Heart right ventricle (tissue), 16 donors: ENCODE results near the gene NEK10. TPM values are rescaled to one million over a fixed set of nuclear protein-coding genes. Genes with fewer than 3 reads are reported as not detected.

Source experiments
- ATAC-seq, 8 donors: fragments of 200-7000 bp; cut with Tn5 transposase; one replicate each; pipeline ENCODE4 v1.9.1; 2020; ENCODE audit warnings: mild to moderate bottlenecking in 8 of 8, moderate library complexity in 8 of 8, moderate number of reproducible peaks in 1 of 8
- DNase-seq, 2 donors: peaks; one replicate each; pipeline ENCODE4 v3.0.0-alpha.2; 2020
- H3K27ac ChIP-seq, 10 donors: fragments of 200-600 bp; sonication (generic) in 2 of 10; one replicate each; pipeline versions ENCODE4 v1.5.0 to v1.8.0; 2020 to 2022; ENCODE audit warnings: mild to moderate bottlenecking in 3 of 10
- H3K27me3 ChIP-seq, 7 donors: fragments of 200-600 bp; one replicate each; pipeline ENCODE4 v1.8.0; 2021 to 2022; ENCODE audit warnings: mild to moderate bottlenecking in 2 of 7
- H3K36me3 ChIP-seq, 9 donors: fragments of 200-600 bp; sonication (generic) in 1 of 9; one replicate each; pipeline versions ENCODE4 v1.5.0 to v1.8.0; 2020 to 2022; ENCODE audit warnings: mild to moderate bottlenecking in 2 of 9
- H3K4me1 ChIP-seq, 9 donors: fragments of 200-600 bp; sonication (generic) in 1 of 9; one replicate each; pipeline versions ENCODE4 v1.5.0 to v1.8.0; 2020 to 2022; ENCODE audit warnings: mild to moderate bottlenecking in 4 of 9
- H3K4me3 ChIP-seq, 10 donors: fragments of 200-600 bp; sonication (generic) in 2 of 10; one replicate each; pipeline versions ENCODE4 v1.5.0 to v1.8.0; 2020 to 2022; ENCODE audit warnings: mild to moderate bottlenecking in 7 of 10, moderate library complexity in 2 of 10
- H3K9me3 ChIP-seq, 11 donors: fragments of 200-600 bp in 10 of 11; sonication (generic) in 2 of 11; one replicate each; pipeline versions ENCODE4 v1.5.0 to v1.8.0; 2013 to 2022; ENCODE audit warnings: mild to moderate bottlenecking in 2 of 11, control low read depth in 1 of 11, moderate library complexity in 1 of 11
- WGBS, 2 donors: extraction: QIAGEN DNeasy Blood & Tissue Kit; methylation state at CpG; one replicate each; pipeline ENCODE4 v1.1.7; 2013; ENCODE audit warnings: inconsistent platforms in 1 of 2; 5-methylcytosine and 5-hydroxymethylcytosine counted together
- intact Hi-C, 10 donors: fragments of 100-400 bp; cut with DNase I; formaldehyde crosslinking; loops; one replicate each; pipeline versions ENCODE4 v1.11.1 to v1.14.2; 2022
- polyA plus RNA-seq, 2 donors: library from polyadenylated mRNA; stranded (reverse); fragments of 200-250 nt; gene quantifications; one replicate each; pipeline ENCODE4 v1.2.3, GENCODE V29; 2013
- total RNA-seq, 10 donors: library from RNA; stranded (reverse); fragmentation: NEBNext Ultra II Directional in 3 of 10; extraction: Animal tissue kit (Norgen Biotek cat#: 25700) in 3 of 10; gene quantifications; one replicate each; pipeline versions ENCODE4 v1.2.1 to v1.2.4, GENCODE V29; 2021 to 2023
- TF ChIP-seq, protein P1 (sequence below), 9 donors: fragments of 200-600 bp; sonication (generic) in 2 of 9; IDR thresholded peaks; one replicate each; pipeline versions ENCODE4 v1.5.0 to v1.8.0; 2021 to 2022; ENCODE audit warnings: antibody characterized with exemption in 9 of 9, mild to moderate bottlenecking in 5 of 9, moderate library complexity in 1 of 9
- donor health status: Arrhythmogenic right ventricular cardiomyopathy.
- donor health status: ischemic (EF 13 %, LVEDD 7.1; RV severe dilation, severe dysfunction).
- donor health status: healthy with polysubstance abuse.
- donor health status: DM: no; HTN: yes; CAD: no.
- donor health status: DM: no; HTN: no; CAD: no.
- donor health status: ischemic (EF 25% LVEDD 6.9; RV normal size, moderate dysfunction).
- donor health status: ischemic (EF 25% LVEDD 5.7; RV mildly dilated, moderate dysfunction).
- donor health status: healthy.
- donor health status: DM: yes; HTN: yes; CAD: no.
- donor health status: Ischemic cardiomyopathy.
- donor health status: ischemic (EF 35%, LVEDD 5.7; RV mildly dilated, moderate dysfunction).
- donor health status: nonischemic (EF 11% LVEDD 7.7; RV severe dilation, severe dysfunction).
- donor health status: DM: yes; HTN: yes; CAD: no.
- donor health status: PGD.
- donor health status: ischemic (EF 29% LVEDD 5.4; RV normal size, mild dysfunction).
- donor health status: nonischemic (EF 23%, LVEDD 6.1; RV moderate dilation, normal function).

NEK10 gene
- total and polyA plus RNA-seq, 12 donors, result 0.36 to 17.5 (median 7.8) TPM

DNA sequence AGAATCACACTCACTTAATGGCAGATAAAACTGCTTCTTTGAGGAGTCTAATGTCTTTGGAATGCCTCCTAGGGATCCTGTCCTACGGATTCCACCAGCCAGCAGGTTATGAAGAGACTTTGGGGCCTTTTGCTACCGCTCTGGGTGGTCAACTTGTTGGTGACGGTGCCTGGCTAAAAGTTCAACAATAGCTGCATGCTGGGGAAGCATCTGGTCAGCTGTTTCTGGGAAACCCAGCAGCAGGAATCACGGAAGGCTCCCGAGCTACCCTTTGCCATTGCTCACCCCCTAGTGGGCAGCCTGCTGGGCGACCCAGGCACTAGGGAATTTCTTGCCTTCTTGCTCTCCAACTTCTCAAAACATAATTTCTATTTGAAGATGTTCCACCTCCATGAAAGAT is 263.3 kb downstream of the NEK10 start:
- DNase-seq, result no peak
- no peak for ATAC-seq
- intact Hi-C loops, result no loop called here
- Histone ChIP-seq H3K36me3 (no peaks in the 10 kb centered on the region), H3K9me3 (no peaks in the 10 kb centered on the region), H3K4me3 (no peak overlapping the region), H3K4me1 (no peaks in the 10 kb centered on the region), H3K27ac (no peak overlapping the region), H3K27me3 (no peaks in the 10 kb centered on the region)
- TF ChIP-seq, protein P1, sequence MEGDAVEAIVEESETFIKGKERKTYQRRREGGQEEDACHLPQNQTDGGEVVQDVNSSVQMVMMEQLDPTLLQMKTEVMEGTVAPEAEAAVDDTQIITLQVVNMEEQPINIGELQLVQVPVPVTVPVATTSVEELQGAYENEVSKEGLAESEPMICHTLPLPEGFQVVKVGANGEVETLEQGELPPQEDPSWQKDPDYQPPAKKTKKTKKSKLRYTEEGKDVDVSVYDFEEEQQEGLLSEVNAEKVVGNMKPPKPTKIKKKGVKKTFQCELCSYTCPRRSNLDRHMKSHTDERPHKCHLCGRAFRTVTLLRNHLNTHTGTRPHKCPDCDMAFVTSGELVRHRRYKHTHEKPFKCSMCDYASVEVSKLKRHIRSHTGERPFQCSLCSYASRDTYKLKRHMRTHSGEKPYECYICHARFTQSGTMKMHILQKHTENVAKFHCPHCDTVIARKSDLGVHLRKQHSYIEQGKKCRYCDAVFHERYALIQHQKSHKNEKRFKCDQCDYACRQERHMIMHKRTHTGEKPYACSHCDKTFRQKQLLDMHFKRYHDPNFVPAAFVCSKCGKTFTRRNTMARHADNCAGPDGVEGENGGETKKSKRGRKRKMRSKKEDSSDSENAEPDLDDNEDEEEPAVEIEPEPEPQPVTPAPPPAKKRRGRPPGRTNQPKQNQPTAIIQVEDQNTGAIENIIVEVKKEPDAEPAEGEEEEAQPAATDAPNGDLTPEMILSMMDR (IDR thresholded peaks at IDR 0.05), result peak in 2 of 9 donors; percentile 6 to 17
- 79% methylated on average over 6 of the region's 6 CpGs for WGBS, 2 donors

DNA sequence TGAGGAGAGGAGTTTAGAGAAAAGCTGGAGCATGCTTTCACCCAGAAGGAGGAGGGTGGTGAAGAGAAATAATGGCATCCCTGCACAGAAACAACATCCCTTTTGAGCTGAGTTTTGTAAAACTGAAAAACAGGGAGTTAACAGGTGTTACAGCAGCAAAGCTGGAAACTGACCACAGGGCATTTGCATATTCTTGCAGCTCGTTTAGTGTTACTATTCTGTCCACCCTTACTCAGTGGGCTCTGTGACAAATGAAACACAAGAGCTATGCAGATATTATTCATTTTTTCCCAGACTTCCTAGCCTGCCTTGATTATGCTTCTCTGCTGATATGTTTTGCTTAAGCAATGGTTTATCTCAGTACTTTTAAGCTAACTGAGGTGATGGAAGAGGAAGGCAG is 272.0 kb downstream of the NEK10 start:
- no peaks in the 10 kb centered on the region for H3K36me3 ChIP-seq
- ATAC-seq, result no peak
- 50 to 72% methylated on average over 1 of the region's 1 CpG for WGBS, 2 donors

DNA sequence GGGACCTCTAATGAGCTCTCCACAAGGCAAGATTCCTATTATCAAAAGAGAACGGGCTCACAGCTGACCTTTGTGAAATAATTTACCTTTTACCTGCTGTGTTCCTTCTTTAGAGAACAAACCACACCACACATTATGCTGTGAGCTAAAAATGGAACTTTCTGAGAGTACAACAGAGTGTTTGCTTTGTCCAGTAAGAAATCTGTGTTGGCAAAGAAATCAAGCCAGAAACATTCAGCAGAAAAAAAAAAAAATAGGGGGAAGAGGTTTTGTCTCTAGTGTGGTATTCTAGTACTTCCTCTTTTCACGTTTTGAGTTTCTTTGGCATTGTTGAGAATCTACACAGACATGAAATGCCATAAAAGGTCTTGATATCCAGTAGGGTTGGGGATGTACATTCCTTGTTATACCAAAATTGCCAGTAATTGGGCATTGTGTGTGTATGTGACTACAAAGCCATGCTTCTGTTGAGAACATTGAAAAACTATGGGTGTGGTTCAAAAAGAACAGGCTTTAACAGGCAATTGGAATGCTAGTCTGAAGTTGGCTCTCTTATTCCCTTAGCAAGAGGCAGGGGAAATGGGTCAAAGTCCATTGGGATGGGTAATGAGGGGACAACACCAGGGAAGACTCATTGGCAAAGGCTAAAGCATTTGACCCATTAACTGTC is 273.5 kb downstream of the NEK10 start:
- Histone ChIP-seq H3K27me3 (no peaks in the 10 kb centered on the region), H3K9me3 (no peaks in the 10 kb centered on the region), H3K4me1 (peaks cover 0 to 15% (median 4%) of the 10 kb centered on the region in 9 donors), H3K27ac (no peak overlapping the region), H3K4me3 (no peak overlapping the region), H3K36me3 (no peaks in the 10 kb centered on the region)
- TF ChIP-seq, protein P1 (IDR thresholded peaks at IDR 0.05), result no peak
- intact Hi-C loops, result no loop called here
- WGBS, 2 donors, result 33 to 53% methylated on average over 2 of the region's 2 CpGs
- no peak for ATAC-seq
- no peak for DNase-seq

More for the DNA sequence above, 272.0 kb downstream of the NEK10 start:
- no peak for DNase-seq
- Histone ChIP-seq H3K9me3 (no peaks in the 10 kb centered on the region), H3K27me3 (no peaks in the 10 kb centered on the region), H3K4me1 (peaks cover 0 to 11% (median 0%) of the 10 kb centered on the region in 9 donors), H3K4me3 (no peak overlapping the region), H3K27ac (no peak overlapping the region)
- TF ChIP-seq, protein P1 (IDR thresholded peaks at IDR 0.05), result no peak
- intact Hi-C loops, result no loop called here

DNA sequence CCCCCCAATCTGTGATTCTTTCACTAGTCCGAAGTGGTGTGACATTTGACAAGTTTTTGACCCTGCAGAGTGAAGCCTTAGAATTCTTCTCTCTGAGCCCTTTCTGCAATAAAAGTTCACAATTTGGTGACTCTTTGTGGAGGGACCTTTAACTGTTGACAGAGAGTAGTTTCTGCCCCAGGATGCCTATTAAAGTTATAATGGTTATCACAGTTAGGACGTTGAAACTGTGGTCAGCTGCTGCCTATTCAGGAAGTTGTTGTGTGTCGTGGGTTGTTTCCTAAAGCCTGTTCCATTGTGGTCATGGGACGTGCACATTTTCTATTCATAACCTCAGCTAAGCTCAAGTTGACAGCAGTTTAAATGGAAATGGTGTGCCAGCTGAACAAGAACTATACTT is 274.5 kb downstream of the NEK10 start:
- intact Hi-C loops, result no loop called here
- DNase-seq (no peak), ATAC-seq (no peak)
- Histone ChIP-seq H3K36me3 (no peaks in the 10 kb centered on the region), H3K4me1 (peaks cover 0 to 24% (median 14%) of the 10 kb centered on the region in 9 donors), H3K4me3 (no peak overlapping the region), H3K27me3 (no peaks in the 10 kb centered on the region), H3K27ac (no peak overlapping the region), H3K9me3 (no peaks in the 10 kb centered on the region)
- TF ChIP-seq, protein P1 (IDR thresholded peaks at IDR 0.05), result no peak
- 36 to 40% methylated on average over 4 of the region's 4 CpGs for WGBS, 2 donors
